RWPE1 (cell line): ENCODE measurements around the gene TP53AIP1.
"Not testable (repeated sequence)": the region's sequence is repeated elsewhere in the genome, so short reads cannot be mapped to it uniquely, and the experiment has no call there.

ENCODE experiments used
- CTCF ChIA-PET: fragments of 350-600 bp; sonication (Branson Sonifier 250); formaldehyde crosslinking; extraction: SDS; loops from one replicate; lab custom pipeline; 2021; lab: Yijun Ruan, JAX
- POLR2A ChIA-PET: fragments of 400-600 bp; formaldehyde crosslinking; extraction: SDS; loops from one replicate; lab custom pipeline; 2020; ENCODE audit warnings: antibody characterized with exemption; ENCODE audit not compliant: low non-redundant PET; lab: Yijun Ruan, JAX
- DNase-seq: peaks from one replicate; pipeline ENCODE4 v3.0.0; 2012; ENCODE audit warnings: low spot score
- H3K27ac ChIP-seq: fragments of 450-650 bp; 2 replicates; pipeline ENCODE4 v1.5.1; 2017
- CTCF ChIP-seq: fragments of 450-650 bp; conservative IDR thresholded peaks from 2 replicates; pipeline ENCODE4 v1.5.1; 2017; ENCODE audit warnings: low read depth, mild to moderate bottlenecking

TP53AIP1 gene

GRCh38 chr11:128926000-128926399 lies 16.7 kb downstream of the TP53AIP1 start:
- POLR2A ChIA-PET, result no interaction called here
- no peak for TF ChIP-seq CTCF

GRCh38 chr11:128925250-128925600 lies 17.4 kb downstream of the TP53AIP1 start:
- CTCF ChIA-PET, result no interaction called here
- TF ChIP-seq CTCF, result no peak
- DNase-seq, result no peak
- POLR2A ChIA-PET, result no interaction called here
- H3K27ac ChIP-seq, result no peak overlapping the region

More at GRCh38 chr11:128926000-128926399, 16.7 kb downstream of the TP53AIP1 start:
- CTCF ChIA-PET, result no interaction called here
- no peak for DNase-seq
- H3K27ac ChIP-seq, result no peak overlapping the region

- H3K27ac ChIP-seq, result no peak overlapping the region
- ChIA-PET CTCF (no interaction called here), POLR2A (no interaction called here)
- TF ChIP-seq CTCF, result no peak
- DNase-seq, result no peak
Measured at GRCh38 chr11:128924510-128925249, 18.0 kb downstream of the TP53AIP1 start.

- ChIA-PET CTCF (no interaction called here), POLR2A (no interaction called here)
- DNase-seq, result no peak
- H3K27ac ChIP-seq, result no peak overlapping the region
- TF ChIP-seq CTCF, result no peak
Measured at GRCh38 chr11:128924104-128924503, 18.6 kb downstream of the TP53AIP1 start.

- DNase-seq, result no peak
- no peak for TF ChIP-seq CTCF
- POLR2A ChIA-PET, result no interaction called here
- CTCF ChIA-PET, result no interaction called here
- H3K27ac ChIP-seq, result no peak overlapping the region
Measured at GRCh38 chr11:128921793-128922192, 20.9 kb downstream of the TP53AIP1 start.

- no peak overlapping the region for H3K27ac ChIP-seq
- ChIA-PET POLR2A (no interaction called here), CTCF (interaction anchor here (0.6 to 0.7 kb wide), 2 partner anchors 48 to 1974 kb away, joined by 3 read pairs; no protein-coding TSS in a partner anchor)
- no peak for TF ChIP-seq CTCF
- no peak for DNase-seq
Measured at GRCh38 chr11:128920666-128921065, 22.0 kb downstream of the TP53AIP1 start.

- DNase-seq, POLR2A ChIA-PET: not testable (repeated sequence)
- CTCF ChIA-PET, result interaction anchor here (0.5 to 0.7 kb wide), 2 partner anchors 14 to 37 kb away, joined by 3 read pairs; no protein-coding TSS in a partner anchor
- H3K27ac ChIP-seq, result peak overlapping the region; percentile 30
Measured at GRCh38 chr11:128919635-128920034, 23.0 kb downstream of the TP53AIP1 start.
